ENCODE measurements around the gene PPP2R2C.

GRCh38 chr4:6403400-6403685, 69.1 kb downstream of the PPP2R2C start:
- TF ChIP-seq CTCF (IDR thresholded peaks at IDR 0.05), result no peak
- TF ChIP-seq POLR2AphosphoS5 (IDR thresholded peaks at IDR 0.05; ENCODE audit: low read depth, low read length), result no peak
